ENCODE results near the gene TMEM252.

GRCh38 chr9:68575817-68576216, 35.1 kb upstream of the TMEM252 start:
- no peak for TF ChIP-seq CTCF (optimal IDR thresholded peaks at IDR 0.05 in 1 of 3, IDR thresholded peaks at IDR 0.05 in 1 of 3, conservative IDR thresholded peaks at IDR 0.05 in 1 of 3; ENCODE audit: extremely low read depth in 1 of 3, insufficient read depth in 2 of 3, low read length in 3 of 3)
- no peak for TF ChIP-seq EZH2 (IDR thresholded peaks at IDR 0.05; ENCODE audit: low read length)
